IMR-90 (cell line): Measurements from ENCODE around the gene CLEC3B. TPM values are rescaled to one million over a fixed set of nuclear protein-coding genes. Genes with fewer than 3 reads are reported as not detected.

ENCODE experiments used
- ATAC-seq: fragments of 200-7000 bp; cut with Tn5 transposase; 2 replicates; pipeline ENCODE4 v1.9.1; 2020; ENCODE audit warnings: low read depth, mild to moderate bottlenecking, moderate library complexity
- BruUV-seq: library from RNA; stranded (reverse); fragments of 400-500 nt; replicated peaks from 2 replicates; lab custom pipeline; 2021; lab: Mats Ljungman, UMichigan
- CTCF ChIA-PET: fragments of 300-600 bp; formaldehyde crosslinking; extraction: SDS; loops from one replicate; lab custom pipeline; 2021; ENCODE audit warnings: antibody characterized with exemption; lab: Yijun Ruan, JAX
- POLR2A ChIA-PET: fragments of 300-600 bp; sonication (Branson Sonifier 250); formaldehyde crosslinking; loops from one replicate; lab custom pipeline; 2022; ENCODE audit warnings: antibody characterized with exemption; ENCODE audit not compliant: unreplicated experiment; lab: Charles Lee
- DNase-seq: peaks from one replicate; pipeline ENCODE4 v3.0.0; 2013
- H2AFZ ChIP-seq: replicated peaks from 2 replicates; pipeline ENCODE3; 2013; ENCODE audit warnings: low read length, mild to moderate bottlenecking; ENCODE audit not compliant: poor library complexity
- H2AK5ac ChIP-seq: 2 replicates; pipeline ENCODE4 v1.6.1; 2013; ENCODE audit warnings: low read depth, low read length, inconsistent platforms
- H2AK9ac ChIP-seq: replicated peaks from 2 replicates; pipeline ENCODE3; 2013; ENCODE audit warnings: mild to moderate bottlenecking, low read depth, low read length, moderate library complexity; ENCODE audit not compliant: poor library complexity
- H2BK120ac ChIP-seq: 2 replicates; pipeline ENCODE4 v1.6.1; 2013; ENCODE audit warnings: low read depth, low read length, inconsistent platforms
- H2BK15ac ChIP-seq: 3 replicates; pipeline ENCODE4 v1.6.1; 2013; ENCODE audit warnings: low read depth, low read length, inconsistent platforms
- H2BK20ac ChIP-seq: 2 replicates; pipeline ENCODE4 v1.6.1; 2013; ENCODE audit warnings: low read depth, mild to moderate bottlenecking, inconsistent platforms, low read length, moderate library complexity
- H2BK5ac ChIP-seq: 2 replicates; pipeline ENCODE4 v1.6.1; 2013; ENCODE audit warnings: mild to moderate bottlenecking, low read depth, low read length, inconsistent platforms; ENCODE audit not compliant: poor library complexity, severe bottlenecking
- H3K14ac ChIP-seq: replicated peaks from 2 replicates; pipeline ENCODE4 v1.6.1; 2013; ENCODE audit warnings: low read depth, low read length, inconsistent platforms
- H3K18ac ChIP-seq: 2 replicates; pipeline ENCODE4 v1.6.1; 2013; ENCODE audit warnings: low read depth, low read length, control low read depth
- H3K23ac ChIP-seq: 2 replicates; pipeline ENCODE4 v1.6.1; 2013; ENCODE audit warnings: low read depth, low read length, inconsistent platforms
- H3K27ac ChIP-seq: 2 replicates; pipeline ENCODE4 v1.5.1; 2013; ENCODE audit warnings: mild to moderate bottlenecking, control low read depth, low read length; ENCODE audit not compliant: insufficient read depth
- H3K27me3 ChIP-seq: 2 replicates; pipeline ENCODE4 v1.6.1; 2013; ENCODE audit warnings: low read length; ENCODE audit not compliant: control insufficient read depth, insufficient read depth
- H3K36me3 ChIP-seq: 2 replicates; pipeline ENCODE4 v1.6.1; 2013; ENCODE audit warnings: low read length, mixed read lengths; ENCODE audit not compliant: control insufficient read depth, insufficient read depth
- H3K4ac ChIP-seq: 2 replicates; pipeline ENCODE4 v1.6.1; 2013; ENCODE audit warnings: low read depth, low read length, inconsistent platforms
- H3K4me1 ChIP-seq: 2 replicates; pipeline ENCODE4 v1.6.1; 2013; ENCODE audit warnings: low read length, mixed read lengths; ENCODE audit not compliant: control insufficient read depth, insufficient read depth
- H3K4me2 ChIP-seq: 2 replicates; pipeline ENCODE4 v1.6.1; 2013; ENCODE audit warnings: low read depth, mild to moderate bottlenecking, control low read depth, low read length, moderate library complexity
- H3K4me3 ChIP-seq: 2 replicates; pipeline ENCODE4 v1.5.1; 2013; ENCODE audit warnings: low read depth, mild to moderate bottlenecking, control low read depth, low read length, moderate library complexity; ENCODE audit not compliant: insufficient read depth
- H3K56ac ChIP-seq: 2 replicates; pipeline ENCODE4 v1.6.1; 2013; ENCODE audit warnings: low read length, inconsistent platforms; ENCODE audit not compliant: insufficient read depth; ENCODE audit errors: extremely low read depth
- H3K79me1 ChIP-seq, 2 experiments: 2 replicates each; pipeline ENCODE4 v1.6.1; 2013; ENCODE audit warnings: low read length in 2 of 2, inconsistent platforms in 1 of 2, low read depth in 1 of 2
- H3K9ac ChIP-seq: 2 replicates; pipeline ENCODE4 v1.6.1; 2013; ENCODE audit warnings: low read depth, low read length, control low read depth
- H3K9me1 ChIP-seq: 2 replicates; pipeline ENCODE4 v1.6.1; 2013; ENCODE audit warnings: low read length, inconsistent platforms; ENCODE audit not compliant: insufficient read depth
- H3K9me3 ChIP-seq: 2 replicates; pipeline ENCODE4 v1.6.1; 2013; ENCODE audit warnings: low read length; ENCODE audit not compliant: control insufficient read depth, insufficient read depth
- H4K20me1 ChIP-seq: 2 replicates; pipeline ENCODE4 v1.6.1; 2013; ENCODE audit warnings: low read length, inconsistent platforms; ENCODE audit not compliant: insufficient read depth
- H4K5ac ChIP-seq: 2 replicates; pipeline ENCODE4 v1.6.1; 2013; ENCODE audit warnings: mild to moderate bottlenecking, low read depth, low read length, control low read depth
- H4K8ac ChIP-seq, 2 experiments: 2 replicates each; pipeline ENCODE4 v1.6.1; 2013; ENCODE audit warnings: low read depth in 2 of 2, low read length in 2 of 2, control low read depth in 1 of 2, inconsistent platforms in 1 of 2
- H4K91ac ChIP-seq: 2 replicates; pipeline ENCODE4 v1.6.1; 2013; ENCODE audit warnings: low read depth, low read length, inconsistent platforms; ENCODE audit not compliant: insufficient read depth
- CHD1 ChIP-seq: IDR thresholded peaks from 2 replicates; pipeline ENCODE4 v1.6.1; 2012; ENCODE audit warnings: low read depth, low read length, improper control_type of control experiment
- MAFK ChIP-seq: IDR thresholded peaks from 2 replicates; pipeline ENCODE4 v1.6.1; 2012; ENCODE audit warnings: low read depth, low read length, improper control_type of control experiment
- NFE2L2 ChIP-seq: fragments of 150-350 bp; IDR thresholded peaks from 2 replicates; pipeline ENCODE4 v1.6.1; 2016; ENCODE audit warnings: low read depth, mild to moderate bottlenecking, low read length
- POLR2A ChIP-seq: IDR thresholded peaks from 2 replicates; pipeline ENCODE4 v1.6.1; 2012; ENCODE audit warnings: mild to moderate bottlenecking, low read depth, low read length
- SMC3 ChIP-seq: fragments of 150-350 bp; IDR thresholded peaks from 2 replicates; pipeline ENCODE4 v1.6.1; 2016; ENCODE audit warnings: low read depth, mild to moderate bottlenecking, antibody characterized with exemption, low read length, moderate library complexity
- WGBS, 2 experiments: methylation state at CpG; one replicate each; pipeline versions ENCODE4 v1.1.5 to v1.1.7; 2013; ENCODE audit warnings: missing lambda C conversion rate in 2 of 2; ENCODE audit not compliant: insufficient read length in 1 of 2; ENCODE audit errors: extremely low coverage in 2 of 2; 5-methylcytosine and 5-hydroxymethylcytosine counted together
- dilution Hi-C: fragments of 300-500 bp; cut with HindIII; formaldehyde crosslinking; loops from one replicate; pipeline ENCODE4 v1.14.3; 2018; ENCODE audit warnings: low sequenced_read_pairs; ENCODE audit not compliant: unreplicated experiment
- in situ Hi-C: fragments of 300-500 bp; cut with MboI; formaldehyde crosslinking; loops from 3 replicates; pipeline ENCODE4 v1.14.3; 2019; ENCODE audit warnings: low sequenced_read_pairs, inconsistent platforms, mixed read lengths
- intact Hi-C: fragments of 100-400 bp; cut with micrococcal nuclease; formaldehyde crosslinking; loops from 2 replicates; pipeline ENCODE4 v1.10.0; 2022
- polyA plus RNA-seq, 3 experiments: library from polyadenylated mRNA; depleted of rRNA; stranded (reverse); fragments of >200 nt; gene quantifications; 2 replicates each; pipeline ENCODE4 v1.2.3, GENCODE V29; 2012; ENCODE audit warnings: low replicate concordance in 1 of 3
- total RNA-seq: library from RNA; depleted of rRNA; stranded (reverse); fragments of >200 nt; gene quantifications from 2 replicates; pipeline ENCODE4 v1.2.3, GENCODE V29; 2012
- TF ChIP-seq, protein P1 (sequence below): fragments of 150-350 bp; IDR thresholded peaks from 2 replicates; pipeline ENCODE4 v1.6.1; 2016; ENCODE audit warnings: low read depth, mild to moderate bottlenecking, low read length, moderate library complexity, borderline replicate concordance
- TF ChIP-seq, protein P2 (sequence below): fragments of 150-350 bp; IDR thresholded peaks from 2 replicates; pipeline ENCODE4 v1.6.1; 2017; ENCODE audit warnings: mild to moderate bottlenecking, antibody characterized with exemption, low read length, low read depth
- TF ChIP-seq, protein P3 (sequence below): conservative IDR thresholded peaks from 2 replicates; pipeline ENCODE4 v1.5.1; 2012; ENCODE audit warnings: mild to moderate bottlenecking, low read depth, low read length, improper control_type of control experiment

CLEC3B gene
- total and polyA plus RNA-seq, 2 of the 4 experiments (the other 2 are of a cell fraction), result 3.6 to 13.2 TPM

DNA sequence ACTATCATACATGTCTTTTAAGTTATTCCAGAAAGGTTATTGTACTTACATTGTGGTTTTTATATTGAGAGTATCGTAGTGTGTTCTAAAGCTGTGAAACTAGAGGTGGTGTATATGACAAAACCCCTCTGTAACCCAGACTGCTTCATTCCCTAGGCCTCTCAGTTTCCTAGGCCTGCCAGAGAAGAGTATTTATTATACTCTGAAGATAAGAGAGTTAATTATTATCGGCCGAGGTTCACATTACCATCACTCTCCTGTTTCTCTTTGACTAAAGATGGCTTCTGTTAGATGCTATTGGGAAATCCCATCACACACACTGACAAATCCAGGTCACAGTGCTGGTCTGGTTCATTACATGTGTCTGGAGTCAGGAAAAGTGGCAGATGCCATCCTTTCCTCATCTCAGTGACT, 29.5 kb upstream of the CLEC3B start:
- H3K23ac ChIP-seq, result peak overlapping the region; percentile 61; the same call in 1 of the 2 replicates
- no peak overlapping the region for H4K91ac ChIP-seq
- H2BK15ac ChIP-seq, result no peak overlapping the region
- ATAC-seq, result no peak
- H3K14ac ChIP-seq, result 0 out of 2 replicates have a peak overlapping the region, but pooled peaks have one; percentile 72
- no peak overlapping the region for H2BK5ac ChIP-seq
- no peak overlapping the region for H2BK20ac ChIP-seq
- BruUV-seq, result no TSS peak
- no peak overlapping the region; the same call in 1 of the 2 replicates for H3K4ac ChIP-seq
- H3K27ac ChIP-seq, result no peak overlapping the region
- dilution Hi-C loops (no loop called here), in situ Hi-C loops (no loop called here), intact Hi-C loops (no loop called here)
- no peak for DNase-seq
- H2BK120ac ChIP-seq, result no peak overlapping the region
- H3K4me3 ChIP-seq, result no peak overlapping the region
- H3K4me1 ChIP-seq, result peaks cover 21% of the 10 kb centered on the region
- TF ChIP-seq NFE2L2 (no peak), CHD1 (no peak), MAFK (no peak), SMC3 (no peak), POLR2A (no peak)
- TF ChIP-seq, protein P1, sequence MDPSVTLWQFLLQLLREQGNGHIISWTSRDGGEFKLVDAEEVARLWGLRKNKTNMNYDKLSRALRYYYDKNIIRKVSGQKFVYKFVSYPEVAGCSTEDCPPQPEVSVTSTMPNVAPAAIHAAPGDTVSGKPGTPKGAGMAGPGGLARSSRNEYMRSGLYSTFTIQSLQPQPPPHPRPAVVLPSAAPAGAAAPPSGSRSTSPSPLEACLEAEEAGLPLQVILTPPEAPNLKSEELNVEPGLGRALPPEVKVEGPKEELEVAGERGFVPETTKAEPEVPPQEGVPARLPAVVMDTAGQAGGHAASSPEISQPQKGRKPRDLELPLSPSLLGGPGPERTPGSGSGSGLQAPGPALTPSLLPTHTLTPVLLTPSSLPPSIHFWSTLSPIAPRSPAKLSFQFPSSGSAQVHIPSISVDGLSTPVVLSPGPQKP, result no peak
- TF ChIP-seq, protein P2, sequence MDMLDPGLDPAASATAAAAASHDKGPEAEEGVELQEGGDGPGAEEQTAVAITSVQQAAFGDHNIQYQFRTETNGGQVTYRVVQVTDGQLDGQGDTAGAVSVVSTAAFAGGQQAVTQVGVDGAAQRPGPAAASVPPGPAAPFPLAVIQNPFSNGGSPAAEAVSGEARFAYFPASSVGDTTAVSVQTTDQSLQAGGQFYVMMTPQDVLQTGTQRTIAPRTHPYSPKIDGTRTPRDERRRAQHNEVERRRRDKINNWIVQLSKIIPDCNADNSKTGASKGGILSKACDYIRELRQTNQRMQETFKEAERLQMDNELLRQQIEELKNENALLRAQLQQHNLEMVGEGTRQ, result no peak
- TF ChIP-seq, protein P3, sequence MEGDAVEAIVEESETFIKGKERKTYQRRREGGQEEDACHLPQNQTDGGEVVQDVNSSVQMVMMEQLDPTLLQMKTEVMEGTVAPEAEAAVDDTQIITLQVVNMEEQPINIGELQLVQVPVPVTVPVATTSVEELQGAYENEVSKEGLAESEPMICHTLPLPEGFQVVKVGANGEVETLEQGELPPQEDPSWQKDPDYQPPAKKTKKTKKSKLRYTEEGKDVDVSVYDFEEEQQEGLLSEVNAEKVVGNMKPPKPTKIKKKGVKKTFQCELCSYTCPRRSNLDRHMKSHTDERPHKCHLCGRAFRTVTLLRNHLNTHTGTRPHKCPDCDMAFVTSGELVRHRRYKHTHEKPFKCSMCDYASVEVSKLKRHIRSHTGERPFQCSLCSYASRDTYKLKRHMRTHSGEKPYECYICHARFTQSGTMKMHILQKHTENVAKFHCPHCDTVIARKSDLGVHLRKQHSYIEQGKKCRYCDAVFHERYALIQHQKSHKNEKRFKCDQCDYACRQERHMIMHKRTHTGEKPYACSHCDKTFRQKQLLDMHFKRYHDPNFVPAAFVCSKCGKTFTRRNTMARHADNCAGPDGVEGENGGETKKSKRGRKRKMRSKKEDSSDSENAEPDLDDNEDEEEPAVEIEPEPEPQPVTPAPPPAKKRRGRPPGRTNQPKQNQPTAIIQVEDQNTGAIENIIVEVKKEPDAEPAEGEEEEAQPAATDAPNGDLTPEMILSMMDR, result no peak
- H4K5ac ChIP-seq, result no peak overlapping the region
- H3K56ac ChIP-seq, result no peak overlapping the region
- no peak overlapping the region for H3K4me2 ChIP-seq
- H3K27me3 ChIP-seq, result no peaks in the 10 kb centered on the region
- no peak overlapping the region for H2AK5ac ChIP-seq
- no peak overlapping the region for H2AK9ac ChIP-seq
- H3K9me1 ChIP-seq, result peaks cover 31% of the 10 kb centered on the region
- no peak overlapping the region for H3K9ac ChIP-seq
- ChIA-PET POLR2A (no interaction called here), CTCF (no interaction called here)
- H3K9me3 ChIP-seq, result no peaks in the 10 kb centered on the region
- peaks cover 35 to 57% of the 10 kb centered on the region in 2 experiments for H3K79me1 ChIP-seq
- H2AFZ ChIP-seq, result no peak overlapping the region
- H4K20me1 ChIP-seq, result peaks cover 17% of the 10 kb centered on the region
- H4K8ac ChIP-seq, result no peak overlapping the region; a peak in 1 of 4 replicates
- H3K18ac ChIP-seq, result no peak overlapping the region
- H3K36me3 ChIP-seq, result peaks cover 19% of the 10 kb centered on the region
- WGBS, 2 experiments, result no CpG with 5 or more reads among the region's 3 CpGs
